ENCODE results near the gene EPB41L3.
A peak's percentile ranks its signal among the peaks of the same experiment; 100 is the strongest.

EPB41L3 gene

DNA sequence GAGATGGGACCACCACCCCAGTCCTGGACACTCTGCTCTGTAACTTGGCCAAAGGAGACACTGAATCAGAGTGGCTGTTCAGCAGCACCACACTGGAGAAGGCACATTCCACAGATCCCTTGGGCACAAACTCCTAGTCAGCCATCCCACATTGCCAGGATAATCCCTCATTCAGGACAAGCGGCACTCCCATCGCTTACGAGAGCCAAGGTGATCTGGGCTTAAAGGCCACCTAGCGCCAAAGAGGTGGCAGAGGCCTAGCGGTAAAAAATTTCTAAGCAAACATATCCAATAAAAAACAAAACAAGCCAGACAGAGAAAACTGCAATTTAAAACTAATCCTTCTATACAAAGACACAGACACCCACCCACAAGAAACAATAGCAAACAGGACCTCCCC lies 62.2 kb downstream of the EPB41L3 start:
- TF ChIP-seq, protein P1, sequence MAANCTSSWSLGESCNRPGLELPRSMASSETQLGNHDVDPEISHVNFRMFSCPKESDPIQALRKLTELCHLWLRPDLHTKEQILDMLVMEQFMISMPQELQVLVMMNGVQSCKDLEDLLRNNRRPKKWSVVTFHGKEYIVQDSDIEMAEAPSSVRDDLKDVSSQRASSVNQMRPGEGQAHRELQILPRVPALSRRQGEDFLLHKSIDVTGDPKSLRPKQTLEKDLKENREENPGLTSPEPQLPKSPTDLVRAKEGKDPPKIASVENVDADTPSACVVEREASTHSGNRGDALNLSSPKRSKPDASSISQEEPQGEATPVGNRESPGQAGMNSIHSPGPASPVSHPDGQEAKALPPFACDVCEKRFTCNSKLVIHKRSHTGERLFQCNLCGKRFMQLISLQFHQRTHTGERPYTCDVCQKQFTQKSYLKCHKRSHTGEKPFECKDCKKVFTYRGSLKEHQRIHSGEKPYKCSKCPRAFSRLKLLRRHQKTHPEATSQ (tag by site-specific recombination; IDR thresholded peaks at IDR 0.05), result no peak
- TF ChIP-seq ZNF341 (tag by site-specific recombination; IDR thresholded peaks at IDR 0.05; ENCODE audit: low read depth) (no peak), ZNF629 (tag by site-specific recombination; IDR thresholded peaks at IDR 0.05) (no peak), KLF16 (tag by site-specific recombination; IDR thresholded peaks at IDR 0.05) (no peak), ZNF600 (tag by site-specific recombination; IDR thresholded peaks at IDR 0.05) (no peak), MZF1 (tag by site-specific recombination; IDR thresholded peaks at IDR 0.05; ENCODE audit: borderline replicate concordance) (no peak), ZNF776 (tag by site-specific recombination; IDR thresholded peaks at IDR 0.05; ENCODE audit: borderline replicate concordance) (no peak), ZNF670 (tag by site-specific recombination; IDR thresholded peaks at IDR 0.05; ENCODE audit: low read depth) (no peak), ZNF274 (IDR thresholded peaks at IDR 0.05; ENCODE audit: low read length) (no peak), ZNF274 (tag by site-specific recombination; IDR thresholded peaks at IDR 0.05; ENCODE audit: borderline replicate concordance) (no peak), MEIS1 (CRISPR knock-in tag; IDR thresholded peaks at IDR 0.05; ENCODE audit: borderline replicate concordance) (no peak), ZNF664 (tag by site-specific recombination; IDR thresholded peaks at IDR 0.05) (no peak)
- TF ChIP-seq, protein P2, sequence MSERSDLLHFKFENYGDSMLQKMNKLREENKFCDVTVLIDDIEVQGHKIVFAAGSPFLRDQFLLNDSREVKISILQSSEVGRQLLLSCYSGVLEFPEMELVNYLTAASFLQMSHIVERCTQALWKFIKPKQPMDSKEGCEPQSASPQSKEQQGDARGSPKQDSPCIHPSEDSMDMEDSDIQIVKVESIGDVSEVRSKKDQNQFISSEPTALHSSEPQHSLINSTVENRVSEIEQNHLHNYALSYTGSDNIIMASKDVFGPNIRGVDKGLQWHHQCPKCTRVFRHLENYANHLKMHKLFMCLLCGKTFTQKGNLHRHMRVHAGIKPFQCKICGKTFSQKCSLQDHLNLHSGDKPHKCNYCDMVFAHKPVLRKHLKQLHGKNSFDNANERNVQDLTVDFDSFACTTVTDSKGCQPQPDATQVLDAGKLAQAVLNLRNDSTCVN (tag by site-specific recombination; optimal IDR thresholded peaks at IDR 0.05), result no peak
- TF ChIP-seq, protein P3, sequence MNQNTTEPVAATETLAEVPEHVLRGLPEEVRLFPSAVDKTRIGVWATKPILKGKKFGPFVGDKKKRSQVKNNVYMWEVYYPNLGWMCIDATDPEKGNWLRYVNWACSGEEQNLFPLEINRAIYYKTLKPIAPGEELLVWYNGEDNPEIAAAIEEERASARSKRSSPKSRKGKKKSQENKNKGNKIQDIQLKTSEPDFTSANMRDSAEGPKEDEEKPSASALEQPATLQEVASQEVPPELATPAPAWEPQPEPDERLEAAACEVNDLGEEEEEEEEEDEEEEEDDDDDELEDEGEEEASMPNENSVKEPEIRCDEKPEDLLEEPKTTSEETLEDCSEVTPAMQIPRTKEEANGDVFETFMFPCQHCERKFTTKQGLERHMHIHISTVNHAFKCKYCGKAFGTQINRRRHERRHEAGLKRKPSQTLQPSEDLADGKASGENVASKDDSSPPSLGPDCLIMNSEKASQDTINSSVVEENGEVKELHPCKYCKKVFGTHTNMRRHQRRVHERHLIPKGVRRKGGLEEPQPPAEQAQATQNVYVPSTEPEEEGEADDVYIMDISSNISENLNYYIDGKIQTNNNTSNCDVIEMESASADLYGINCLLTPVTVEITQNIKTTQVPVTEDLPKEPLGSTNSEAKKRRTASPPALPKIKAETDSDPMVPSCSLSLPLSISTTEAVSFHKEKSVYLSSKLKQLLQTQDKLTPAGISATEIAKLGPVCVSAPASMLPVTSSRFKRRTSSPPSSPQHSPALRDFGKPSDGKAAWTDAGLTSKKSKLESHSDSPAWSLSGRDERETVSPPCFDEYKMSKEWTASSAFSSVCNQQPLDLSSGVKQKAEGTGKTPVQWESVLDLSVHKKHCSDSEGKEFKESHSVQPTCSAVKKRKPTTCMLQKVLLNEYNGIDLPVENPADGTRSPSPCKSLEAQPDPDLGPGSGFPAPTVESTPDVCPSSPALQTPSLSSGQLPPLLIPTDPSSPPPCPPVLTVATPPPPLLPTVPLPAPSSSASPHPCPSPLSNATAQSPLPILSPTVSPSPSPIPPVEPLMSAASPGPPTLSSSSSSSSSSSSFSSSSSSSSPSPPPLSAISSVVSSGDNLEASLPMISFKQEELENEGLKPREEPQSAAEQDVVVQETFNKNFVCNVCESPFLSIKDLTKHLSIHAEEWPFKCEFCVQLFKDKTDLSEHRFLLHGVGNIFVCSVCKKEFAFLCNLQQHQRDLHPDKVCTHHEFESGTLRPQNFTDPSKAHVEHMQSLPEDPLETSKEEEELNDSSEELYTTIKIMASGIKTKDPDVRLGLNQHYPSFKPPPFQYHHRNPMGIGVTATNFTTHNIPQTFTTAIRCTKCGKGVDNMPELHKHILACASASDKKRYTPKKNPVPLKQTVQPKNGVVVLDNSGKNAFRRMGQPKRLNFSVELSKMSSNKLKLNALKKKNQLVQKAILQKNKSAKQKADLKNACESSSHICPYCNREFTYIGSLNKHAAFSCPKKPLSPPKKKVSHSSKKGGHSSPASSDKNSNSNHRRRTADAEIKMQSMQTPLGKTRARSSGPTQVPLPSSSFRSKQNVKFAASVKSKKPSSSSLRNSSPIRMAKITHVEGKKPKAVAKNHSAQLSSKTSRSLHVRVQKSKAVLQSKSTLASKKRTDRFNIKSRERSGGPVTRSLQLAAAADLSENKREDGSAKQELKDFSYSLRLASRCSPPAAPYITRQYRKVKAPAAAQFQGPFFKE (tag by site-specific recombination; IDR thresholded peaks at IDR 0.05; ENCODE audit: borderline replicate concordance), result no peak
- ChIA-PET POLR2A (no interaction called here), CTCF (no interaction called here)
- Histone ChIP-seq H3K9me3 (ENCODE audit: control insufficient read depth, insufficient read depth, low read depth, low read length) (no peaks in the 10 kb centered on the region), H3K36me3 (ENCODE audit: control insufficient read depth in 2 of 2, insufficient read depth in 1 of 2, low read length in 2 of 2) (peaks cover 7% of the 10 kb centered on the region in 2 experiments; a peak in 2 of 3 replicates), H3K4me1 (ENCODE audit: control insufficient read depth, insufficient read depth, low read length) (peaks cover 33% of the 10 kb centered on the region), H3K4me3 (ENCODE audit: low read depth, low read length) (no peak overlapping the region), H3K27ac (ENCODE audit: extremely low read depth, low read depth, low read length) (no peak overlapping the region)

- peaks cover 7 to 14% of the 10 kb centered on the region in 2 experiments; a peak in 1 of 3 replicates for H3K36me3 ChIP-seq (ENCODE audit: control insufficient read depth in 2 of 2, insufficient read depth in 1 of 2, low read length in 2 of 2)
- H3K4me1 ChIP-seq (ENCODE audit: control insufficient read depth, insufficient read depth, low read length), result peaks cover 33% of the 10 kb centered on the region
- H3K9me3 ChIP-seq (ENCODE audit: control insufficient read depth, insufficient read depth, low read depth, low read length), result no peaks in the 10 kb centered on the region
- no peak overlapping the region for H3K27ac ChIP-seq (ENCODE audit: extremely low read depth, low read depth, low read length)
- no peak overlapping the region for H3K4me3 ChIP-seq (ENCODE audit: low read depth, low read length)
- ChIA-PET CTCF (no interaction called here), POLR2A (no interaction called here)
- TF ChIP-seq ZNF777 (tag by site-specific recombination; IDR thresholded peaks at IDR 0.05; ENCODE audit: borderline replicate concordance) (no peak), FEZF1 (tag by site-specific recombination; IDR thresholded peaks at IDR 0.05) (peak; percentile 75), RBAK (tag by site-specific recombination; IDR thresholded peaks at IDR 0.05) (no peak), ZNF624 (tag by site-specific recombination; IDR thresholded peaks at IDR 0.05) (no peak), ZNF366 (tag by site-specific recombination; conservative IDR thresholded peaks at IDR 0.05) (no peak), ZNF24 (tag by site-specific recombination; IDR thresholded peaks at IDR 0.05) (no peak), ZNF10 (tag by site-specific recombination; IDR thresholded peaks at IDR 0.05) (no peak), ZNF426 (tag by site-specific recombination; IDR thresholded peaks at IDR 0.05) (no peak), ZNF19 (tag by site-specific recombination; IDR thresholded peaks at IDR 0.05; ENCODE audit: low read depth) (no peak), WT1 (tag by site-specific recombination; IDR thresholded peaks at IDR 0.05) (no peak), ZBTB44 (tag by site-specific recombination; IDR thresholded peaks at IDR 0.05) (0 out of 2 replicates have a peak, but pooled peaks have one; percentile 34), MEIS1 (CRISPR knock-in tag; IDR thresholded peaks at IDR 0.05; ENCODE audit: borderline replicate concordance) (no peak)
- TF ChIP-seq, protein P2 (tag by site-specific recombination; optimal IDR thresholded peaks at IDR 0.05), result no peak
Observed at GRCh38 chr18:5478261-5478660, 65.5 kb downstream of the EPB41L3 start.
